22Rv1 (cell line): ENCODE results near the gene TCEAL9.
A peak's percentile ranks its signal among the peaks of the same experiment; 100 is the strongest.
"Not testable (repeated sequence)": the region's sequence is repeated elsewhere in the genome, so short reads cannot be mapped to it uniquely, and the experiment has no call there.

Source experiments
- H3K27ac ChIP-seq: fragments of 450-650 bp; 2 replicates; pipeline ENCODE4 v1.5.1; 2017
- CTCF ChIP-seq: fragments of 450-650 bp; IDR thresholded peaks from 2 replicates; pipeline ENCODE4 v1.5.1; 2017; ENCODE audit warnings: mild to moderate bottlenecking
- ZFX ChIP-seq: fragments of 450-650 bp; IDR thresholded peaks from 2 replicates; pipeline ENCODE4 v1.6.1; 2017; ENCODE audit warnings: antibody characterized with exemption, borderline replicate concordance

TCEAL9 gene

GRCh38 chrX:103372886-103373285, 16.6 kb downstream of the TCEAL9 start:
- TF ChIP-seq CTCF (no peak), ZFX (no peak)

GRCh38 chrX:103373581-103373980, 17.3 kb downstream of the TCEAL9 start:
- no peak for TF ChIP-seq CTCF
- TF ChIP-seq ZFX: no peak
- H3K27ac ChIP-seq: no peak overlapping the region

More at GRCh38 chrX:103372886-103373285, 16.6 kb downstream of the TCEAL9 start:
- H3K27ac ChIP-seq: no peak overlapping the region

- H3K27ac ChIP-seq: peak within 1 kb of the TSS; percentile 40; the same call in 1 of the 2 replicates
- TF ChIP-seq ZFX: no peak
- no peak for TF ChIP-seq CTCF
Measured at GRCh38 chrX:103376118-103376978, 20.0 kb downstream of the TCEAL9 start, which contains the start of gene BEX3. Gene BEX3 (plus strand): TSS chrX:103376538. CDS start chrX:103377522, 984 bp downstream.

- TF ChIP-seq ZFX (no peak), CTCF (no peak)
- peak overlapping the region; percentile 40; the same call in 1 of the 2 replicates for H3K27ac ChIP-seq
Measured at GRCh38 chrX:103376979-103377324, 20.6 kb downstream of the TCEAL9 start.

GRCh38 chrX:103378990-103379389, 22.7 kb downstream of the TCEAL9 start:
- TF ChIP-seq ZFX (no peak), CTCF (no peak)

GRCh38 chrX:103382877-103383276, 26.6 kb downstream of the TCEAL9 start:
- H3K27ac ChIP-seq: no peak overlapping the region
- TF ChIP-seq CTCF (no peak), ZFX (no peak)

More at GRCh38 chrX:103378990-103379389, 22.7 kb downstream of the TCEAL9 start:
- H3K27ac ChIP-seq: no peak overlapping the region

- H3K27ac ChIP-seq: no peak overlapping the region
- TF ChIP-seq CTCF (no peak), ZFX (no peak)
Measured at GRCh38 chrX:103384672-103385071, 28.4 kb downstream of the TCEAL9 start.

GRCh38 chrX:103385283-103385830, 29.1 kb downstream of the TCEAL9 start:
- not testable (repeated sequence) for H3K27ac ChIP-seq
